ENCODE results near the gene CBLL1.

The CBLL1 gene

GRCh38 chr7:107744345-107744750 is 406 bp downstream of the CBLL1 start:
- peak; percentile 59 for DNase-seq (ENCODE audit: low read depth)

GRCh38 chr7:107746006-107746405 is 2.1 kb downstream of the CBLL1 start:
- peak; percentile 56 for DNase-seq (ENCODE audit: low read depth)

- no peak for DNase-seq (ENCODE audit: low read depth)
Measured at GRCh38 chr7:107751113-107751512, 7.2 kb downstream of the CBLL1 start.

GRCh38 chr7:107754642-107755041 is 10.7 kb downstream of the CBLL1 start:
- no peak for DNase-seq (ENCODE audit: low read depth)

- DNase-seq (ENCODE audit: low read depth) = no peak
Measured at GRCh38 chr7:107758667-107759066, 14.7 kb downstream of the CBLL1 start.

GRCh38 chr7:107767391-107767790 is 23.4 kb downstream of the CBLL1 start:
- DNase-seq (ENCODE audit: low read depth) = no peak

- peak; percentile 3 for DNase-seq (ENCODE audit: low read depth)
Measured at GRCh38 chr7:107768263-107768662, 24.3 kb downstream of the CBLL1 start.

GRCh38 chr7:107773027-107773426 is 29.1 kb downstream of the CBLL1 start:
- no peak for DNase-seq (ENCODE audit: low read depth)

- no peak for DNase-seq (ENCODE audit: low read depth)
Measured at GRCh38 chr7:107777702-107778101, 33.8 kb downstream of the CBLL1 start.

- no peak for DNase-seq (ENCODE audit: low read depth)
Measured at GRCh38 chr7:107778283-107778682, 34.3 kb downstream of the CBLL1 start.

- DNase-seq (ENCODE audit: low read depth) = no peak
Measured at GRCh38 chr7:107779647-107780099, 35.7 kb downstream of the CBLL1 start.

- no peak for DNase-seq (ENCODE audit: low read depth)
Measured at GRCh38 chr7:107782374-107782773, 38.4 kb downstream of the CBLL1 start.

- no peak for DNase-seq (ENCODE audit: low read depth)
Measured at GRCh38 chr7:107783648-107784047, 39.7 kb downstream of the CBLL1 start.

- DNase-seq (ENCODE audit: low read depth) = no peak
Measured at GRCh38 chr7:107785170-107785569, 41.2 kb downstream of the CBLL1 start.

- DNase-seq (ENCODE audit: low read depth) = no peak
Measured at GRCh38 chr7:107785926-107786325, 42.0 kb downstream of the CBLL1 start.

GRCh38 chr7:107788216-107788615 is 44.3 kb downstream of the CBLL1 start:
- no peak for DNase-seq (ENCODE audit: low read depth)

- no peak for DNase-seq (ENCODE audit: low read depth)
Measured at GRCh38 chr7:107788662-107789061, 44.7 kb downstream of the CBLL1 start.

- DNase-seq (ENCODE audit: low read depth) = no peak
Measured at GRCh38 chr7:107789647-107790046, 45.7 kb downstream of the CBLL1 start.

GRCh38 chr7:107792364-107792763 is 48.4 kb downstream of the CBLL1 start:
- DNase-seq (ENCODE audit: low read depth) = no peak

- no peak for DNase-seq (ENCODE audit: low read depth)
Measured at GRCh38 chr7:107799647-107800264, 55.8 kb downstream of the CBLL1 start.

- no peak for DNase-seq (ENCODE audit: low read depth)
Measured at GRCh38 chr7:107803009-107803610, 59.2 kb downstream of the CBLL1 start, which contains the start of gene SLC26A3. SLC26A3 (minus strand) TSS chr7:107803223; CDS start chr7:107794509, 8,714 bp downstream.

- DNase-seq (ENCODE audit: low read depth) = no peak
Measured at GRCh38 chr7:107809179-107809578, 65.2 kb downstream of the CBLL1 start.

GRCh38 chr7:107810626-107811025 is 66.7 kb downstream of the CBLL1 start:
- no peak for DNase-seq (ENCODE audit: low read depth)

Data from EH (cell line).